Measurements from ENCODE around the gene STT3A. TPM values are rescaled to one million over a fixed set of nuclear protein-coding genes. Genes with fewer than 3 reads are reported as not detected.
A peak's percentile ranks its signal among the peaks of the same experiment; 100 is the strongest.

Gene STT3A
- total RNA-seq, 2 donors from 2014 or later = 121 to 123 TPM

GRCh38 chr11:125594958-125595357, 2.3 kb downstream of the STT3A start:
- H3K9me3 Mint-ChIP-seq = no peaks in the 10 kb centered on the region
- H3K36me3 Mint-ChIP-seq (ENCODE audit: insufficient read depth in 2 of 2) = peaks cover 16 to 34% of the 10 kb centered on the region in 2 donors
- DNase-seq (no peak), ATAC-seq (replicated peaks in 1 of 2) (no peak)
- no peaks in the 10 kb centered on the region for H3K27me3 Mint-ChIP-seq (ENCODE audit: low read depth)
- peak overlapping the region; percentile 33 to 85 for H3K4me3 Mint-ChIP-seq
- H3K27ac Mint-ChIP-seq = peak overlapping the region; percentile 77
- H3K4me1 Mint-ChIP-seq (ENCODE audit: low read depth) = peaks cover 53% of the 10 kb centered on the region

GRCh38 chr11:125600663-125601062, 8.0 kb downstream of the STT3A start:
- Mint-ChIP-seq H3K27ac (no peak overlapping the region), H3K27me3 (ENCODE audit: low read depth) (no peaks in the 10 kb centered on the region), H3K4me1 (ENCODE audit: low read depth) (peaks cover 16% of the 10 kb centered on the region), H3K9me3 (no peaks in the 10 kb centered on the region), H3K36me3 (ENCODE audit: insufficient read depth in 2 of 2) (peaks cover 13 to 37% of the 10 kb centered on the region in 2 donors), H3K4me3 (no peak overlapping the region)
- ATAC-seq (replicated peaks in 1 of 2) = no peak
- DNase-seq = no peak

GRCh38 chr11:125603207-125603606, 10.6 kb downstream of the STT3A start:
- no peak overlapping the region for H3K27ac Mint-ChIP-seq
- no peaks in the 10 kb centered on the region for H3K4me1 Mint-ChIP-seq (ENCODE audit: low read depth)
- H3K4me3 Mint-ChIP-seq = no peak overlapping the region
- no peaks in the 10 kb centered on the region for H3K9me3 Mint-ChIP-seq
- DNase-seq (no peak), ATAC-seq (replicated peaks in 1 of 2) (no peak)
- no peaks in the 10 kb centered on the region for H3K27me3 Mint-ChIP-seq (ENCODE audit: low read depth)
- peaks cover 19 to 29% of the 10 kb centered on the region in 2 donors for H3K36me3 Mint-ChIP-seq (ENCODE audit: insufficient read depth in 2 of 2)

- no peak for DNase-seq
- no peaks in the 10 kb centered on the region for H3K4me1 Mint-ChIP-seq (ENCODE audit: low read depth)
- peaks cover 23 to 38% of the 10 kb centered on the region in 2 donors for H3K36me3 Mint-ChIP-seq (ENCODE audit: insufficient read depth in 2 of 2)
- no peak overlapping the region for H3K4me3 Mint-ChIP-seq
- H3K9me3 Mint-ChIP-seq = no peaks in the 10 kb centered on the region
- no peak overlapping the region for H3K27ac Mint-ChIP-seq
- no peak for ATAC-seq (replicated peaks in 1 of 2)
- H3K27me3 Mint-ChIP-seq (ENCODE audit: low read depth) = no peaks in the 10 kb centered on the region
Measured at GRCh38 chr11:125605417-125605816, 12.8 kb downstream of the STT3A start.

- Mint-ChIP-seq H3K9me3 (no peaks in the 10 kb centered on the region), H3K27ac (no peak overlapping the region), H3K4me3 (no peak overlapping the region), H3K4me1 (ENCODE audit: low read depth) (no peaks in the 10 kb centered on the region), H3K36me3 (ENCODE audit: insufficient read depth in 2 of 2) (peaks cover 25 to 45% of the 10 kb centered on the region in 2 donors), H3K27me3 (ENCODE audit: low read depth) (no peaks in the 10 kb centered on the region)
- ATAC-seq (replicated peaks in 1 of 2) (no peak), DNase-seq (no peak)
Measured at GRCh38 chr11:125609545-125609944, 16.9 kb downstream of the STT3A start.

GRCh38 chr11:125618383-125618782, 25.7 kb downstream of the STT3A start:
- Mint-ChIP-seq H3K4me1 (ENCODE audit: low read depth) (no peaks in the 10 kb centered on the region), H3K27ac (peak overlapping the region; percentile 42), H3K4me3 (no peak overlapping the region), H3K9me3 (no peaks in the 10 kb centered on the region), H3K27me3 (ENCODE audit: low read depth) (no peaks in the 10 kb centered on the region), H3K36me3 (ENCODE audit: insufficient read depth in 2 of 2) (peaks cover 8 to 32% of the 10 kb centered on the region in 2 donors)
- DNase-seq (no peak), ATAC-seq (replicated peaks in 1 of 2) (no peak)

DNA sequence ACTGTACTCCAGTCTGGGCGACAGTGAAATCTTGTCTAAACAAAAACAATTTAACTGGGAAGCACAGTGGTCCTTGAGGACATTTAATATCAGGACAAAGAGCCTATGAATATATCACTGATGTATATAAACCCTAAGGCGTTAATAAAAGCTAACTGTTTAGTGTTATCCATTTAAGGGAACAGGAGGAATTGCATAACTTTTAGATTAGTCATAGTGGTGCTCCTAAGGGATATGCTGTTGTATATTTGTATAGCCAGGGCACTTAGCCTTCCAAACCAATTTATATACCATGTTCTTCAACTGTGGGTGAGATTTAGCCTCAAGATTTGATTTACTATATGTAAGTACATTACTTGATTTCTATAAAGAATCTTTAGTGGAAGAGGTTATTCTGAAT, 29.3 kb downstream of the STT3A start:
- no peaks in the 10 kb centered on the region for H3K27me3 Mint-ChIP-seq (ENCODE audit: low read depth)
- H3K27ac Mint-ChIP-seq = peak overlapping the region; percentile 58
- H3K4me3 Mint-ChIP-seq = no peak overlapping the region
- peaks cover 12 to 27% of the 10 kb centered on the region in 2 donors for H3K36me3 Mint-ChIP-seq (ENCODE audit: insufficient read depth in 2 of 2)
- DNase-seq (no peak), ATAC-seq (replicated peaks in 1 of 2) (no peak)
- no peaks in the 10 kb centered on the region for H3K9me3 Mint-ChIP-seq
- H3K4me1 Mint-ChIP-seq (ENCODE audit: low read depth) = peaks cover 14% of the 10 kb centered on the region

- Mint-ChIP-seq H3K4me1 (ENCODE audit: low read depth) (peaks cover 24% of the 10 kb centered on the region), H3K4me3 (no peak overlapping the region), H3K27me3 (ENCODE audit: low read depth) (no peaks in the 10 kb centered on the region), H3K9me3 (no peaks in the 10 kb centered on the region), H3K27ac (no peak overlapping the region), H3K36me3 (ENCODE audit: insufficient read depth in 2 of 2) (peaks cover 18 to 29% of the 10 kb centered on the region in 2 donors)
- no peak for DNase-seq
- no peak for ATAC-seq (replicated peaks in 1 of 2)
Measured at GRCh38 chr11:125623064-125623463, 30.4 kb downstream of the STT3A start.

DNA sequence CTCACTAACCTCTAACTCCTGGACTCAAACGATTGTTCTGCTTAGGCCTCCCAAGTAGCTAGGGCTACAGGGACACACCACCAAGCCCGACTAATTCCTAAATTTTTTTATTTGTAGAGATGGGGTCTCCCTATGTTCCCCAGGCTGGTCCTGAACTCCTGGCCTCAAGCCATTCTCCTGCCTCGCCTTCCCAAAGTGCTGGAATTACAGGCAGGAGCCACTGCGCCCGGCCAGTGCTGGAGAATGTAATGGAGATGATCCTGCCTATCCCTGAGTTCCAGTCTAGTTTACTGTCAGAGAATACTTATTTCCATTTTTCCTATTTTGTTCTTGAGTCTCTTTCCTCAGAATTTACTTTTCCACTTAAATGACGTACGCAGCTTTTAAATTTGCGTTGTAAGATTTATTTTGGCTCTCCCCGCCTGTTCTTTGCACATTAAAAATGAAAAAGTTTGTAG, 32.1 kb downstream of the STT3A start, which contains the start of gene CHEK1:
CHEK1 (plus strand) TSS at position 408 of the 458 bp plus-strand sequence. CDS start 1,606 bp downstream, outside the sequence.
- Mint-ChIP-seq H3K9me3 (no peaks in the 10 kb centered on the region), H3K4me3 (peak within 1 kb of the TSS; percentile 92 to 100), H3K36me3 (ENCODE audit: insufficient read depth in 2 of 2) (peaks cover 16 to 29% of the 10 kb centered on the region in 2 donors), H3K4me1 (ENCODE audit: low read depth) (peaks cover 24% of the 10 kb centered on the region), H3K27ac (peak within 1 kb of the TSS; percentile 90), H3K27me3 (ENCODE audit: low read depth) (no peaks in the 10 kb centered on the region)
- DNase-seq (no peak), ATAC-seq (replicated peaks in 1 of 2) (no peak)

- no peaks in the 10 kb centered on the region for H3K27me3 Mint-ChIP-seq (ENCODE audit: low read depth)
- H3K4me1 Mint-ChIP-seq (ENCODE audit: low read depth) = peaks cover 24% of the 10 kb centered on the region
- no peaks in the 10 kb centered on the region for H3K9me3 Mint-ChIP-seq
- peak overlapping the region; percentile 92 to 100 for H3K4me3 Mint-ChIP-seq
- no peak for DNase-seq
- H3K36me3 Mint-ChIP-seq (ENCODE audit: insufficient read depth in 2 of 2) = peaks cover 14 to 27% of the 10 kb centered on the region in 2 donors
- ATAC-seq (replicated peaks in 1 of 2) = no peak
- H3K27ac Mint-ChIP-seq = peak overlapping the region; percentile 90
Measured at GRCh38 chr11:125625225-125625629, 32.6 kb downstream of the STT3A start.

- no peaks in the 10 kb centered on the region for H3K9me3 Mint-ChIP-seq
- H3K27ac Mint-ChIP-seq = peak overlapping the region; percentile 90
- ATAC-seq (replicated peaks in 1 of 2) (peak; percentile 94), DNase-seq (peak; percentile 87 to 89)
- H3K36me3 Mint-ChIP-seq (ENCODE audit: insufficient read depth in 2 of 2) = peaks cover 14 to 26% of the 10 kb centered on the region in 2 donors
- peaks cover 25% of the 10 kb centered on the region for H3K4me1 Mint-ChIP-seq (ENCODE audit: low read depth)
- no peaks in the 10 kb centered on the region for H3K27me3 Mint-ChIP-seq (ENCODE audit: low read depth)
- peak overlapping the region; percentile 92 to 100 for H3K4me3 Mint-ChIP-seq
Measured at GRCh38 chr11:125625630-125626287, 33.1 kb downstream of the STT3A start.

- Mint-ChIP-seq H3K4me1 (ENCODE audit: low read depth) (peaks cover 28% of the 10 kb centered on the region), H3K4me3 (peak overlapping the region; percentile 92 to 100), H3K9me3 (no peaks in the 10 kb centered on the region), H3K27ac (peak overlapping the region; percentile 81), H3K27me3 (ENCODE audit: low read depth) (no peaks in the 10 kb centered on the region), H3K36me3 (ENCODE audit: insufficient read depth in 2 of 2) (peaks cover 16 to 28% of the 10 kb centered on the region in 2 donors)
- peak in 1 of 2 donors; percentile 16 for ATAC-seq (replicated peaks in 1 of 2)
- DNase-seq = peak in 1 of 2 donors; percentile 32
Measured at GRCh38 chr11:125626288-125626950, 33.8 kb downstream of the STT3A start.

DNA sequence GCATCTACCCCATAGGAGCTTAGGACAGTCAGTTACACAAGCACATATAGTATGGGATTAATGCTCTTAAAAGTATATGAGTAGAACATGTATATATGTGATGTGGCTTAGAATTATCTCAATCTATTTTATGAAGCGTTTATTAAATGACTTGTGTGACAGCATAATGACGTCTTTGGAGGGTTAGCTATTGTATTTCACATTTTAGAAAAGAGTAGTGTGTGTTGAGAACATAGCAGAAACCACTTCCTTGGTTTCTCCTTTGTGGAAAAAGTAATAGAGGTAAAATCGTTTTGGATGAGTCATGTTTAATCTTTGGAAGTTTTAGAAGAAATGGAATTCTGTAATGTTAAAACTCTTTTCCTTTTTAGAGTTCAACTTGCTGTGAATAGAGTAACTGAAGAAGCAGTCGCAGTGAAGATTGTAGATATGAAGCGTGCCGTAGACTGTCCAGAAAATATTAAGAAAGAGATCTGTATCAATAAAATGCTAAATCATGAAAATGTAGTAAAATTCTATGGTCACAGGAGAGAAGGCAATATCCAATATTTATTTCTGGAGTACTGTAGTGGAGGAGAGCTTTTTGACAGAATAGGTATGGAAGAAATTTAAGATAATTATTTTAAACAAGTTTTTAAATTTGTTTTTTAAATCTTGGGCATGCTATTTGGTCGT, 34.7 kb downstream of the STT3A start:
- H3K4me3 Mint-ChIP-seq = peak overlapping the region; percentile 92 to 100
- no peak for ATAC-seq (replicated peaks in 1 of 2)
- no peaks in the 10 kb centered on the region for H3K27me3 Mint-ChIP-seq (ENCODE audit: low read depth)
- H3K36me3 Mint-ChIP-seq (ENCODE audit: insufficient read depth in 2 of 2) = peaks cover 16 to 28% of the 10 kb centered on the region in 2 donors
- H3K27ac Mint-ChIP-seq = peak overlapping the region; percentile 90
- peaks cover 28% of the 10 kb centered on the region for H3K4me1 Mint-ChIP-seq (ENCODE audit: low read depth)
- no peak for DNase-seq
- no peaks in the 10 kb centered on the region for H3K9me3 Mint-ChIP-seq
